RWPE2 (cell line): ENCODE measurements around the gene RAI14.
"Not testable (repeated sequence)": the region's sequence is repeated elsewhere in the genome, so short reads cannot be mapped to it uniquely, and the experiment has no call there.

Source experiments
- ATAC-seq: fragments of 200-7000 bp; cut with Tn5 transposase; 3 replicates; pipeline ENCODE4 v1.9.1; 2021; ENCODE audit warnings: low read depth
- DNase-seq: peaks from one replicate; pipeline ENCODE4 v3.0.0-alpha.2; 2020; ENCODE audit warnings: low spot score
- H3K27ac ChIP-seq: fragments of 450-650 bp; 2 replicates; pipeline ENCODE4 v1.5.1; 2017; ENCODE audit warnings: mild to moderate bottlenecking; ENCODE audit not compliant: poor library complexity, severe bottlenecking
- H3K27me3 ChIP-seq: fragments of 250-450 bp; sonication (Bioruptor Pico); 2 replicates; pipeline ENCODE4 v1.5.1; 2021; ENCODE audit warnings: mild to moderate bottlenecking, moderate library complexity; ENCODE audit not compliant: insufficient read depth, poor library complexity, severe bottlenecking
- H3K36me3 ChIP-seq: fragments of 250-450 bp; sonication (Bioruptor Pico); 2 replicates; pipeline ENCODE4 v1.5.1; 2020; ENCODE audit warnings: low read depth, mild to moderate bottlenecking, moderate library complexity
- H3K4me1 ChIP-seq: fragments of 250-450 bp; sonication (Bioruptor Pico); 2 replicates; pipeline ENCODE4 v1.5.1; 2021; ENCODE audit warnings: mild to moderate bottlenecking, moderate library complexity; ENCODE audit not compliant: insufficient read depth, poor library complexity, severe bottlenecking
- H3K4me3 ChIP-seq: fragments of 250-450 bp; sonication (Bioruptor Pico); 2 replicates; pipeline ENCODE4 v1.5.1; 2021; ENCODE audit warnings: mild to moderate bottlenecking, moderate library complexity; ENCODE audit not compliant: severe bottlenecking
- H3K9me3 ChIP-seq: fragments of 250-450 bp; sonication (Bioruptor Pico); 2 replicates; pipeline ENCODE4 v1.5.1; 2021; ENCODE audit warnings: mild to moderate bottlenecking, moderate library complexity; ENCODE audit not compliant: severe bottlenecking
- CTCF ChIP-seq: fragments of 450-650 bp; IDR thresholded peaks from one replicate; pipeline ENCODE4 v1.5.1; 2017; ENCODE audit warnings: mild to moderate bottlenecking, moderate library complexity; ENCODE audit not compliant: poor library complexity, severe bottlenecking

Gene RAI14

DNA sequence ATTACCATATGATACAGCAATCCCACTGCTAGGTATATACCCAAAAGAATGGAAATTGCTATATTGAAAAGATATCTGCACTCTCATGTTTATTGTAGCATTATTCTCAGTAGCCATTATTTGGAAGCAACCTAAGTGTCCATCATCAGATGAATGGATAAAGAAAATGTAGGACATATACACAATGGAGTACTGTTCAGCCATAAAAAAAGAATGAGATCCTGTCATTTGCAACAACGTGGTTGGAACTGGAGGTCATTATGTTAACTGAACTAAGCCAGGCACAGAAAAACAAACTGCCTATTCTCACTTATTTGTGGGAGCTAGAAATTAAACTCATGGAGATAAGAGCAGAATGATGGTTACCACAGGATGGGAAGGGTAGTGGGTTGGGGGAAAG lies 119.8 kb downstream of the RAI14 start:
- no peak for TF ChIP-seq CTCF
- H3K4me3 ChIP-seq: no peak overlapping the region
- no peaks in the 10 kb centered on the region for H3K4me1 ChIP-seq
- H3K9me3 ChIP-seq: no peaks in the 10 kb centered on the region
- H3K27ac ChIP-seq: no peak overlapping the region
- H3K27me3 ChIP-seq: no peaks in the 10 kb centered on the region
- DNase-seq (no peak), ATAC-seq (no peak)
- H3K36me3 ChIP-seq: peaks cover 4% of the 10 kb centered on the region; the same call in 1 of the 2 replicates

GRCh38 chr5:34778091-34778850 lies 122.1 kb downstream of the RAI14 start:
- Histone ChIP-seq H3K27me3 (no peaks in the 10 kb centered on the region), H3K4me1 (no peaks in the 10 kb centered on the region), H3K4me3 (no peak overlapping the region), H3K9me3 (peaks cover 5% of the 10 kb centered on the region), H3K27ac (no peak overlapping the region), H3K36me3 (peaks cover 8% of the 10 kb centered on the region; the same call in 1 of the 2 replicates)
- no peak for TF ChIP-seq CTCF
- no peak for ATAC-seq
- no peak for DNase-seq

- H3K9me3 ChIP-seq, H3K4me1 ChIP-seq, H3K27ac ChIP-seq, H3K4me3 ChIP-seq, DNase-seq, H3K27me3 ChIP-seq, H3K36me3 ChIP-seq, ATAC-seq: not testable (repeated sequence)
These were observed 127.8 kb downstream of the RAI14 start for GRCh38 chr5:34783892-34784291.

- no peak overlapping the region for H3K27ac ChIP-seq
- DNase-seq (no peak), ATAC-seq (no peak)
- H3K4me3 ChIP-seq: no peak overlapping the region
- H3K4me1 ChIP-seq: no peaks in the 10 kb centered on the region
- no peaks in the 10 kb centered on the region for H3K9me3 ChIP-seq
- 0 out of 2 replicates have a peak, but pooled peaks cover 4% of the 10 kb centered on the region for H3K36me3 ChIP-seq
- no peak for TF ChIP-seq CTCF
- H3K27me3 ChIP-seq: no peaks in the 10 kb centered on the region
These were observed 130.9 kb downstream of the RAI14 start for GRCh38 chr5:34787035-34787434.

DNA sequence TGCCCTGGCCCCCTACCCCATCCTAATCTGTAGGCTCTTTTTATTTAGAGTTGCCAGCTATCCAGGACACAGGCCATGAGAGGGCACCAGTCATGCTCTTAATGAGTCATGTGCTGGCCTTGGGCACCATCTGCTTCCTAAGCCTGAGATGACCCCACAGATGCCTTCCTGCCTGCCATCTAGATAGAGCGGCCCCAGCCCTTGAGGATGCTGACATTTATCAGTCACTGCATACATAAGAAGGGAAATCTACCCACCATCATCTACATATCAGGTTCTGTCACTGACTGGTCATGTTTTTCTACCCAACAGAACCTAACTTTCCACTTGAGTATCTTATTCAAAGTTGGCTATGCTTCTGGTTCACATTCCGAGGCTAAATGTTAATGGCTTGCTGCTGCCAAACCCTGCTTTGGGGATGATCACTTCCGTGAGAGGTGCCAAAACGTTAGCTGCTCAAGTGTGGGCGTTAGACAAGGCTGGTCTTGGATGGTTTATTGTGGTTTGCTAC lies 132.9 kb downstream of the RAI14 start:
- Histone ChIP-seq H3K4me1 (no peaks in the 10 kb centered on the region), H3K36me3 (0 out of 2 replicates have a peak, but pooled peaks cover 7% of the 10 kb centered on the region), H3K9me3 (no peaks in the 10 kb centered on the region), H3K4me3 (no peak overlapping the region), H3K27me3 (no peaks in the 10 kb centered on the region), H3K27ac (no peak overlapping the region)
- DNase-seq: no peak
- ATAC-seq: peak; percentile 62; the same call in 2 of the 3 replicates
- TF ChIP-seq CTCF: no peak
